Calu3 (cell line): Measurements from ENCODE around the gene GRIK1. TPM values are rescaled to one million over a fixed set of nuclear protein-coding genes. Genes with fewer than 3 reads are reported as not detected.

ENCODE experiments used
- BruUV-seq: library from RNA; stranded (reverse); fragments of 400-500 nt; replicated peaks from 2 replicates; lab custom pipeline; 2021; lab: Mats Ljungman, UMichigan
- CTCF ChIA-PET: fragments of 300-600 bp; sonication (Branson Sonifier 250); formaldehyde crosslinking; loops from one replicate; lab custom pipeline; 2022; ENCODE audit warnings: antibody characterized with exemption; lab: Charles Lee
- DNase-seq: peaks from one replicate; pipeline ENCODE4 v3.0.0; 2022
- H3K27ac Mint-ChIP-seq: one replicate; pipeline ENCODE4 v1.8.0; 2022; ENCODE audit warnings: mixed read lengths; ENCODE audit not compliant: unreplicated experiment
- H3K27me3 Mint-ChIP-seq: one replicate; pipeline ENCODE4 v1.8.0; 2022; ENCODE audit warnings: mixed read lengths; ENCODE audit not compliant: unreplicated experiment
- H3K36me3 Mint-ChIP-seq: one replicate; pipeline ENCODE4 v1.8.0; 2022; ENCODE audit warnings: mild to moderate bottlenecking, moderate library complexity, mixed read lengths; ENCODE audit not compliant: insufficient read depth, unreplicated experiment
- H3K4me1 Mint-ChIP-seq: one replicate; pipeline ENCODE4 v1.8.0; 2022; ENCODE audit warnings: mild to moderate bottlenecking, low read depth, mixed read lengths; ENCODE audit not compliant: unreplicated experiment
- H3K4me3 Mint-ChIP-seq: one replicate; pipeline ENCODE4 v1.8.0; 2022; ENCODE audit warnings: mild to moderate bottlenecking, low read depth, moderate library complexity, mixed read lengths; ENCODE audit not compliant: unreplicated experiment
- H3K9me3 Mint-ChIP-seq: one replicate; pipeline ENCODE4 v1.8.0; 2022; ENCODE audit warnings: low read depth, mixed read lengths; ENCODE audit not compliant: unreplicated experiment
- intact Hi-C: fragments of 100-400 bp; cut with micrococcal nuclease; formaldehyde crosslinking; loops from one replicate; pipeline ENCODE4 v1.10.0; 2022; ENCODE audit not compliant: unreplicated experiment
- total RNA-seq: library from RNA; stranded (reverse); gene quantifications from 2 replicates; pipeline ENCODE4 v1.2.3, GENCODE V29; 2022
- TF ChIP-seq, protein P1 (sequence below): fragments of 200-600 bp; IDR thresholded peaks from one replicate; pipeline ENCODE4 v1.8.0; 2022; ENCODE audit warnings: antibody characterized with exemption; ENCODE audit not compliant: unreplicated experiment

GRIK1 gene
- total RNA-seq, 1 experiment from 2014 or later = not detected

DNA sequence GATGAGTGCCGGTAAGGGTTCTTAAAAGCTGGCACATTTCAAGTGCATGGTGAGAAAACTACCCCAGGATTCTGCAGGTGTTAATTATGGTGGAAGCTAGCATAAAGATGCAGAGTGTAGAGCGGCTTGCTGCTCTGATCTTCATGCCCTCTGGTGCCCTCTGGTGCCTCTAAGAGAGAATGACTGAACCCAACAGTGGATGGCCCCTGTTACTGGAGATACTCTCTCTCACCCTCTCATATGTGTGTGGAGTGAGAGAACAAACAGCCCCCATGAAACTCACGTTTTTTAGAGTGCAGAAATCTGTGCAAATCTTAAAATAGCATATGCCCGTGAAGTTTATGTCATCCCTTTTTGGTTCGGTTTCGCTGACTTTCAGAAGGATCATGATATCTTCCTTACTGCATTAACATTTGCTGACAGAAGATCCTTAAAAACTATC is 90.0 kb downstream of the GRIK1 start:
- BruUV-seq = no TSS peak
- CTCF ChIA-PET = interaction anchor here (0.7 kb wide), 1 partner anchor 374 kb away, joined by 3 read pairs; no protein-coding TSS in a partner anchor
- Mint-ChIP-seq H3K36me3 (no peaks in the 10 kb centered on the region), H3K27me3 (no peaks in the 10 kb centered on the region), H3K4me3 (no peak overlapping the region), H3K4me1 (no peaks in the 10 kb centered on the region), H3K9me3 (no peaks in the 10 kb centered on the region), H3K27ac (no peak overlapping the region)
- intact Hi-C loops = loop anchor here (1.0 to 10.0 kb wide), 4 partner anchors 373 to 757 kb away; no protein-coding TSS in a partner anchor
- DNase-seq = peak; percentile 48
- TF ChIP-seq, protein P1, sequence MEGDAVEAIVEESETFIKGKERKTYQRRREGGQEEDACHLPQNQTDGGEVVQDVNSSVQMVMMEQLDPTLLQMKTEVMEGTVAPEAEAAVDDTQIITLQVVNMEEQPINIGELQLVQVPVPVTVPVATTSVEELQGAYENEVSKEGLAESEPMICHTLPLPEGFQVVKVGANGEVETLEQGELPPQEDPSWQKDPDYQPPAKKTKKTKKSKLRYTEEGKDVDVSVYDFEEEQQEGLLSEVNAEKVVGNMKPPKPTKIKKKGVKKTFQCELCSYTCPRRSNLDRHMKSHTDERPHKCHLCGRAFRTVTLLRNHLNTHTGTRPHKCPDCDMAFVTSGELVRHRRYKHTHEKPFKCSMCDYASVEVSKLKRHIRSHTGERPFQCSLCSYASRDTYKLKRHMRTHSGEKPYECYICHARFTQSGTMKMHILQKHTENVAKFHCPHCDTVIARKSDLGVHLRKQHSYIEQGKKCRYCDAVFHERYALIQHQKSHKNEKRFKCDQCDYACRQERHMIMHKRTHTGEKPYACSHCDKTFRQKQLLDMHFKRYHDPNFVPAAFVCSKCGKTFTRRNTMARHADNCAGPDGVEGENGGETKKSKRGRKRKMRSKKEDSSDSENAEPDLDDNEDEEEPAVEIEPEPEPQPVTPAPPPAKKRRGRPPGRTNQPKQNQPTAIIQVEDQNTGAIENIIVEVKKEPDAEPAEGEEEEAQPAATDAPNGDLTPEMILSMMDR = peak; percentile 60

DNA sequence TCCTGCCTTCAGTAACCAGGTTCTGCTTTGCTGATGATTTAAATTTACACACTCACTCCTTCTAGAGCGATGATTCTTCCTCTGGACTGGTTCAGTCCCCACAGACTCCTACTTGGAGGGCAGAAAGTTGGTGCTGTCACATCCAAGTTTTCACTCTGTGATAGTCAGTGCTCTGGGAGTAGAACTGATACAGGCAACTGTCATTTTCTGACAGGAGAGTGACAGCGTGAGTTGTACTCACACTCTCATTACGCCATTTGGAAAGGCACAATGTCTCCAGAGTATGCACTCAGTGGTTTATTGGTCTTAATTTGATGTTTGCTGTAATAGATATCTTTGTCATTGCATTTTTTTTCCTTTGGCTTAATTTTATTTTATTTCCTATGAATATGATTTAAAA is 96.0 kb downstream of the GRIK1 start:
- intact Hi-C loops = loop anchor here (10.0 kb wide), 1 partner anchor 479 kb away; no protein-coding TSS in a partner anchor
- BruUV-seq = no TSS peak
- Mint-ChIP-seq H3K36me3 (no peaks in the 10 kb centered on the region), H3K4me1 (no peaks in the 10 kb centered on the region), H3K4me3 (no peak overlapping the region), H3K9me3 (no peaks in the 10 kb centered on the region), H3K27me3 (no peaks in the 10 kb centered on the region), H3K27ac (no peak overlapping the region)
- CTCF ChIA-PET = no interaction called here
- TF ChIP-seq, protein P1 = no peak
- no peak for DNase-seq

DNA sequence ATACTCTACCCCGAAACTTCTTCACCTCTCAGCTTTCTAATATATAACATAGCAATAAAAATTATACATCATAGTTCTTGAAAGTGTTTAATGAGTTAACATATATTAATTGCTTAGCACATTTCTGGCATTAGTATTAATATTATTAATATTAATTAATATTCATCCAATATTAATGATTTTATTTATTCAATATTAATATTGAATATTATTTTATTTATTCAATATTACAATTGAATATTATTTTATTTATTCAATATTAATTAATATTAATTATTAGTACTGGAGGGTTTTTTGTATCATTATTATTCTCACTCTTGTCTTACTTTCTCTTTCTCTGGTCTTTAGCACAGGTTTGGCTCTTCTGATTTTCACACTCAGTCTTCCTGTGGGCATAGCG is 105.2 kb downstream of the GRIK1 start:
- Mint-ChIP-seq H3K4me1 (no peaks in the 10 kb centered on the region), H3K4me3 (no peak overlapping the region), H3K27me3 (no peaks in the 10 kb centered on the region), H3K27ac (no peak overlapping the region), H3K36me3 (no peaks in the 10 kb centered on the region), H3K9me3 (no peaks in the 10 kb centered on the region)
- TF ChIP-seq, protein P1 = no peak
- no TSS peak for BruUV-seq
- intact Hi-C loops = no loop called here
- DNase-seq = no peak
- CTCF ChIA-PET = no interaction called here

DNA sequence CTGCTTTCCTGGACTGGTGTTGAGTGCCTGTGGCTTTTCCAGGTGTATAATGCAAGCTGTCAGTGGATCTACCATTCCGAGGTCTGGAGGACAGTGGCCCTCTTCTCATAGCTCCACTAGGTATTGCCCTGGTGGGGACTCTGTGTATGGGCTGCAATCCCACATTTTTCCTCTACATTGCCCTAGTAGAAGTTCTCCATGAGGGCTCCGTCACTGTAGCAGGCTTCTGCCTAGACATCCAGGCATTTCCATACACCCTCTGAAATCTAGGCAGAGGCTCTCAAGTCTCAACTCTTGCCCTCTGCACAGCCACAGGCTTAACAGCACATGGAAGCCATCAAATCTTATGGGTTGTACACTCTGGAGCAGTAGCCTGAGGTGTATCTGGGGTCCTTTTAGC is 107.6 kb downstream of the GRIK1 start:
- no peaks in the 10 kb centered on the region for H3K9me3 Mint-ChIP-seq
- intact Hi-C loops = no loop called here
- no peaks in the 10 kb centered on the region for H3K4me1 Mint-ChIP-seq
- no peak overlapping the region for H3K27ac Mint-ChIP-seq
- no peaks in the 10 kb centered on the region for H3K36me3 Mint-ChIP-seq
- H3K27me3 Mint-ChIP-seq = no peaks in the 10 kb centered on the region
- no peak for DNase-seq
- H3K4me3 Mint-ChIP-seq = no peak overlapping the region
- no TSS peak for BruUV-seq
- TF ChIP-seq, protein P1 = no peak
- CTCF ChIA-PET = no interaction called here
